Bronchial epithelial cell (primary cell): ENCODE measurements around the gene TOMT. TPM values are rescaled to one million over a fixed set of nuclear protein-coding genes. Genes with fewer than 3 reads are reported as not detected.
A peak's percentile ranks its signal among the peaks of the same experiment; 100 is the strongest.

Source experiments
- DNase-seq: peaks from one replicate; pipeline ENCODE4 v3.0.0-alpha.2; 2010; ENCODE audit warnings: low read depth
- FAIRE-seq: peaks from 2 replicates; lab custom pipeline; 2011; peaks lifted over from hg19 to GRCh38; lab: Jason Lieb, UNC
- H3K27me3 ChIP-seq: 2 replicates; pipeline ENCODE4 v1.5.1; 2011; ENCODE audit warnings: low read length; ENCODE audit not compliant: control insufficient read depth, insufficient read depth
- H3K36me3 ChIP-seq: 2 replicates; pipeline ENCODE4 v1.5.1; 2011; ENCODE audit warnings: low read length; ENCODE audit not compliant: control insufficient read depth, insufficient read depth
- H3K4me3 ChIP-seq: 2 replicates; pipeline ENCODE4 v1.5.1; 2011; ENCODE audit warnings: mild to moderate bottlenecking, low read depth, low read length, control low read depth
- total RNA-seq: library from RNA; depleted of rRNA; stranded (reverse); fragments of >200 nt; gene quantifications from 2 replicates; pipeline ENCODE4 v1.2.1, GENCODE V29; 2014
- TF ChIP-seq, protein P1 (sequence below): IDR thresholded peaks from 2 replicates; pipeline ENCODE4 v1.5.1; 2011; ENCODE audit warnings: mild to moderate bottlenecking, moderate library complexity, low read length, control low read depth, inconsistent platforms; ENCODE audit not compliant: insufficient read depth, severe bottlenecking

TOMT gene
- total RNA-seq, 1 donor from 2014 or later = not detected

DNA sequence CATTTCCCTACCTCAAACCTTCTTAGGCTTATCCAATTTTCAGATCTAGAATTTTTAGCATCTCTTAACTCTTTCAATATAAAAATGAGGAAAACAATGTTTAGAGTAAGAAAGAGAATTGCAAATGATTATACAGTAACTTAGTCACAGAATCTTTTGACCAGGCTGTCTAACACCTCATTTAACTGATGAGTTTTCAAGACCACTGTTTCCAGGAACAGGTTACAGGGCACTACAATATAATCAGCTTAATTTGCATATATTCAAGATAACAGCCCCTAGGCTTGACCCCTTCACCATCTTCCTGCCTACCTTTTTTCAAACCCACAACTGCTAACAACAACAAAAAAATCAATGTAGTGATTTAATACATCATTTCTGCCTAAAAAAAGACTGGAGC is 38.0 kb upstream of the TOMT start:
- FAIRE-seq = no peak
- Histone ChIP-seq H3K36me3 (peaks cover 2% of the 10 kb centered on the region), H3K4me3 (no peak overlapping the region), H3K27me3 (no peaks in the 10 kb centered on the region)
- TF ChIP-seq, protein P1, sequence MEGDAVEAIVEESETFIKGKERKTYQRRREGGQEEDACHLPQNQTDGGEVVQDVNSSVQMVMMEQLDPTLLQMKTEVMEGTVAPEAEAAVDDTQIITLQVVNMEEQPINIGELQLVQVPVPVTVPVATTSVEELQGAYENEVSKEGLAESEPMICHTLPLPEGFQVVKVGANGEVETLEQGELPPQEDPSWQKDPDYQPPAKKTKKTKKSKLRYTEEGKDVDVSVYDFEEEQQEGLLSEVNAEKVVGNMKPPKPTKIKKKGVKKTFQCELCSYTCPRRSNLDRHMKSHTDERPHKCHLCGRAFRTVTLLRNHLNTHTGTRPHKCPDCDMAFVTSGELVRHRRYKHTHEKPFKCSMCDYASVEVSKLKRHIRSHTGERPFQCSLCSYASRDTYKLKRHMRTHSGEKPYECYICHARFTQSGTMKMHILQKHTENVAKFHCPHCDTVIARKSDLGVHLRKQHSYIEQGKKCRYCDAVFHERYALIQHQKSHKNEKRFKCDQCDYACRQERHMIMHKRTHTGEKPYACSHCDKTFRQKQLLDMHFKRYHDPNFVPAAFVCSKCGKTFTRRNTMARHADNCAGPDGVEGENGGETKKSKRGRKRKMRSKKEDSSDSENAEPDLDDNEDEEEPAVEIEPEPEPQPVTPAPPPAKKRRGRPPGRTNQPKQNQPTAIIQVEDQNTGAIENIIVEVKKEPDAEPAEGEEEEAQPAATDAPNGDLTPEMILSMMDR = no peak
- DNase-seq = no peak

DNA sequence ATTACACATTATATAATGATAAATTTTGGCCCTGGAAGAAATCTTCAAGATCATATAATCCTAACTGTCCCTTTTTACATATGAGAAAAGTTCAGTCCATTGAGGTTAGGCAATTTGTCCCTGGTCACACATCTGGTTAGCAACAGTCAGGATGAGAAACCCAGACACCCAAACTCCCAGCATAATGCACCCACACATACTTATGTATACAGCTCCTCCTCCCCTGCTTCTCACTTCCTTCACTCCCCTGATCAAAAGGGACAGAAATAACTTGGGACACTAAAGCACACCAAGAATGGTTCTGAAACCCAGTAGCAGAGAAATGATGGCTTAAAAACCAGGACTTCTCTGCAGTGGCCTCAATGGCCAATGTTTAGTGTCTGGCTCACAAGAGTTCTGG is 36.5 kb upstream of the TOMT start:
- Histone ChIP-seq H3K4me3 (no peak overlapping the region), H3K36me3 (peaks cover 2% of the 10 kb centered on the region), H3K27me3 (no peaks in the 10 kb centered on the region)
- DNase-seq (no peak), FAIRE-seq (no peak)
- TF ChIP-seq, protein P1 = no peak

DNA sequence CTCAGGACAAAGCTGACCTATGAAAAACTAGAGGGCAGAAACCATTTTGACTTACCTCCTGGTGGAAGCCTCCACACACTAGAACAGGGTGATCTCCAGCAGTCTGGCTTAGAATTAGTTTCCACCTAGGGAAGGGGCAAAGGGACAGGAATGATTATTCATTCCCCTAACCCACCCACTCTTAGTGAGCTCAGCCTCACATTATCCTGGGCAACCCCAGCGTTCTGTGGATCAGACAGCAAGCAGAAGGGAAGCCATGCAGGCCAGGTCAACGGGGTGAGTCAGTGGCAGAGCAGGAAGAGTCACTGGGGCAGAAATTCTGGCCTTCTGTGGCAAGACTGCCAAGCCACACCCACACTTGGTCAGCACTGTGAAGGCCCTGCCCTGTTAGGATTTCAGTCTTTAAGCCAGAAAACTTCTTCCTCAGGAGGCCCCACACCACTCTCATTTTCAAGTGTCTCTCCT is 35.9 kb upstream of the TOMT start:
- H3K27me3 ChIP-seq = no peaks in the 10 kb centered on the region
- TF ChIP-seq, protein P1 = no peak
- DNase-seq (peak; percentile 87), FAIRE-seq (no peak)
- no peak overlapping the region for H3K4me3 ChIP-seq
- peaks cover 3% of the 10 kb centered on the region for H3K36me3 ChIP-seq

DNA sequence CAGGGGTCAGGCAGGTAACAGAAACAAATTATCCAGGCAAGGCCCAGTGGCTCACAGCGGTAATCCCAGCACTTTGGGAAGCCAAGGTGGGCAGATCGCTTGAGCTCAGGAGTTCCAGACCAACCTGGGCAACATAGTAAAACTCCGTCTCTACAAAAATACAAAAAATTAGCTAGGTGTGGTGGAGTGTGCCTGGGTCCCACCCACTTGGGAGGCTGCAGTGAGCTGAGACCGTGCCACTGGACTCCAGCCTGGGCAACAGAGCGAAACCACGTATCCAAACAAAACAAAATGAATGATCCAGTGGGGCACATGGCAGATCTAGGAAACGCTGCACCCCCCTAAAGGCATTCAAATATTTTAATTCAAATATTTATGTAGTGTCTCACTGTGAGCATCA is 35.2 kb upstream of the TOMT start:
- TF ChIP-seq, protein P1 = no peak

DNA sequence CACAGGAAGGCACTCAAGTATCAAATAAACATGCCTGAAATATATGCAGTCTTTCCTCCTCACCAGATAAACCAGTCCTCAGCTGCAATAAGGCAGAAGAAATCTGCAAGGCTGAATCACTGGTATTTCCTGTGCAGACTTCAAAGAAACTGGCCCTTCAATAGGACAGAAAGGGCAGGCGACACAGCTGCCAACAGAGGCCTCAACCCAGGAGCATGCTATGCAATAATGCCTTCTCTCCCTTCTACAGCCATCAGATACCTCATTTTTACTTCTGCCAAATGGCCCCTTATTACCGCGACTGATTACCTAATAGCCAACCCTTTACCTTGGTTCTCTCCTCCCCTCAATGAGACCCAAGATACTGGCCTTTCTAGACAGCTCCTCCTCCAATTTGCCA is 33.4 kb upstream of the TOMT start:
- FAIRE-seq (no peak), DNase-seq (peak; percentile 74)
- Histone ChIP-seq H3K4me3 (no peak overlapping the region), H3K27me3 (no peaks in the 10 kb centered on the region), H3K36me3 (peaks cover 4% of the 10 kb centered on the region)
- TF ChIP-seq, protein P1 = no peak

More for the DNA sequence above, 35.2 kb upstream of the TOMT start:
- Histone ChIP-seq H3K4me3 (no peak overlapping the region), H3K36me3 (peaks cover 3% of the 10 kb centered on the region), H3K27me3 (no peaks in the 10 kb centered on the region)
- DNase-seq (no peak), FAIRE-seq (no peak)

DNA sequence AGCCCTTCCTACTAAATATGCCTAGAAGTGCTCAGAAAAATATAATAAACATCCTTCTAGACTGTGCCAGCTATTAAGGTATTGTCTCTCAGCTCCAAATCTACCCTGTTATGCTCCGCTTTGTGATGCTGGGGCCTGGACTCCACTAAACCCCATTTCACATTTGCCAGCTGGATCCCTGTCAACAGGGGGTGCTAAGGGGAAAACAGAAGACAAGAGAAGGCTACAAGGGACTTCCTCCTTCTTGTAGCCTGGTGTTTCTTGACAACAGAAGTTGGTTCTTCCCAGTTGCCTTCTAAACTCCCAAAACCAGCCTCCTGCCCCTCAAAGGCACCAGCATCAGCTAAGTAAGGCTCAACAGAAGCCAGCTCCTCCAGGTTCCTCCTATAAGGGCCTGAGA is 30.6 kb upstream of the TOMT start:
- no peak for DNase-seq
- no peak for FAIRE-seq
- Histone ChIP-seq H3K36me3 (peaks cover 2% of the 10 kb centered on the region), H3K27me3 (no peaks in the 10 kb centered on the region), H3K4me3 (no peak overlapping the region)
- TF ChIP-seq, protein P1 = no peak
